ENCODE results near the gene TXLNA. TPM values are rescaled to one million over a fixed set of nuclear protein-coding genes. Genes with fewer than 3 reads are reported as not detected.

Gene TXLNA
- total and polyA plus RNA-seq, 2 experiments from 2014 or later: 15.2 to 52.1 TPM

DNA sequence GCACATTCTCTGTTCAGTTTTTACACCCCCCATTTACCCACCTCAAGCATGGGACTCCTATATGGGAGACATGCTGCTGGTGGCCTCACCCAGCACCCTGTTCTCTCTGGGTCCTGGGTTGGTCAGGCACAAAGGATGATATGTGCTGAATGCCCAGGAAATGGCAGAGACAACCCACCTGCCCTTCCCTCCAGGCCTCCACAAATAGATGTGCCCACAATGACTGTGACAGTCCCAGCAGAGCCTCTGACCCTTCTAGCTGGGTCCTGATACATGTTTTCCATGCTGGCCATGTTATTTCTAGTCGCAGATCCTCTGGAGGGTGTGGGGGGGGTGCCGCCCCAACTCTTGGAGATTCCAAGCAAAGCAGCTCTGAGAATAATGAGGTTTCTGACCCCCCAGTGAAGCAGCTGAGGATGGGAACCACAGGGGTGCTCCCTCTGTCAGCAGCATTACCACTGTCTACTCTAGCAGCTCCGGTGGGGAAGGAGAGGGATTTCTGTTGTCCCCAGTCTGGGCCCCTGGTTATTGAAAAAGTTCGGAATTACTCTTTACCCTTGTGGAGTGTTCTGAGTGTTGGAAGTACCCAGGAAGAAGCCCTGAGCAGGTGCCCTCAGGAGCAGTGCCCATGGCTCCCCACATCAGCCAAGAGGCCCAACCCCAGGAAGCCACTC, 19.7 kb downstream of the TXLNA start (continued):
- TF ChIP-seq, protein P1, sequence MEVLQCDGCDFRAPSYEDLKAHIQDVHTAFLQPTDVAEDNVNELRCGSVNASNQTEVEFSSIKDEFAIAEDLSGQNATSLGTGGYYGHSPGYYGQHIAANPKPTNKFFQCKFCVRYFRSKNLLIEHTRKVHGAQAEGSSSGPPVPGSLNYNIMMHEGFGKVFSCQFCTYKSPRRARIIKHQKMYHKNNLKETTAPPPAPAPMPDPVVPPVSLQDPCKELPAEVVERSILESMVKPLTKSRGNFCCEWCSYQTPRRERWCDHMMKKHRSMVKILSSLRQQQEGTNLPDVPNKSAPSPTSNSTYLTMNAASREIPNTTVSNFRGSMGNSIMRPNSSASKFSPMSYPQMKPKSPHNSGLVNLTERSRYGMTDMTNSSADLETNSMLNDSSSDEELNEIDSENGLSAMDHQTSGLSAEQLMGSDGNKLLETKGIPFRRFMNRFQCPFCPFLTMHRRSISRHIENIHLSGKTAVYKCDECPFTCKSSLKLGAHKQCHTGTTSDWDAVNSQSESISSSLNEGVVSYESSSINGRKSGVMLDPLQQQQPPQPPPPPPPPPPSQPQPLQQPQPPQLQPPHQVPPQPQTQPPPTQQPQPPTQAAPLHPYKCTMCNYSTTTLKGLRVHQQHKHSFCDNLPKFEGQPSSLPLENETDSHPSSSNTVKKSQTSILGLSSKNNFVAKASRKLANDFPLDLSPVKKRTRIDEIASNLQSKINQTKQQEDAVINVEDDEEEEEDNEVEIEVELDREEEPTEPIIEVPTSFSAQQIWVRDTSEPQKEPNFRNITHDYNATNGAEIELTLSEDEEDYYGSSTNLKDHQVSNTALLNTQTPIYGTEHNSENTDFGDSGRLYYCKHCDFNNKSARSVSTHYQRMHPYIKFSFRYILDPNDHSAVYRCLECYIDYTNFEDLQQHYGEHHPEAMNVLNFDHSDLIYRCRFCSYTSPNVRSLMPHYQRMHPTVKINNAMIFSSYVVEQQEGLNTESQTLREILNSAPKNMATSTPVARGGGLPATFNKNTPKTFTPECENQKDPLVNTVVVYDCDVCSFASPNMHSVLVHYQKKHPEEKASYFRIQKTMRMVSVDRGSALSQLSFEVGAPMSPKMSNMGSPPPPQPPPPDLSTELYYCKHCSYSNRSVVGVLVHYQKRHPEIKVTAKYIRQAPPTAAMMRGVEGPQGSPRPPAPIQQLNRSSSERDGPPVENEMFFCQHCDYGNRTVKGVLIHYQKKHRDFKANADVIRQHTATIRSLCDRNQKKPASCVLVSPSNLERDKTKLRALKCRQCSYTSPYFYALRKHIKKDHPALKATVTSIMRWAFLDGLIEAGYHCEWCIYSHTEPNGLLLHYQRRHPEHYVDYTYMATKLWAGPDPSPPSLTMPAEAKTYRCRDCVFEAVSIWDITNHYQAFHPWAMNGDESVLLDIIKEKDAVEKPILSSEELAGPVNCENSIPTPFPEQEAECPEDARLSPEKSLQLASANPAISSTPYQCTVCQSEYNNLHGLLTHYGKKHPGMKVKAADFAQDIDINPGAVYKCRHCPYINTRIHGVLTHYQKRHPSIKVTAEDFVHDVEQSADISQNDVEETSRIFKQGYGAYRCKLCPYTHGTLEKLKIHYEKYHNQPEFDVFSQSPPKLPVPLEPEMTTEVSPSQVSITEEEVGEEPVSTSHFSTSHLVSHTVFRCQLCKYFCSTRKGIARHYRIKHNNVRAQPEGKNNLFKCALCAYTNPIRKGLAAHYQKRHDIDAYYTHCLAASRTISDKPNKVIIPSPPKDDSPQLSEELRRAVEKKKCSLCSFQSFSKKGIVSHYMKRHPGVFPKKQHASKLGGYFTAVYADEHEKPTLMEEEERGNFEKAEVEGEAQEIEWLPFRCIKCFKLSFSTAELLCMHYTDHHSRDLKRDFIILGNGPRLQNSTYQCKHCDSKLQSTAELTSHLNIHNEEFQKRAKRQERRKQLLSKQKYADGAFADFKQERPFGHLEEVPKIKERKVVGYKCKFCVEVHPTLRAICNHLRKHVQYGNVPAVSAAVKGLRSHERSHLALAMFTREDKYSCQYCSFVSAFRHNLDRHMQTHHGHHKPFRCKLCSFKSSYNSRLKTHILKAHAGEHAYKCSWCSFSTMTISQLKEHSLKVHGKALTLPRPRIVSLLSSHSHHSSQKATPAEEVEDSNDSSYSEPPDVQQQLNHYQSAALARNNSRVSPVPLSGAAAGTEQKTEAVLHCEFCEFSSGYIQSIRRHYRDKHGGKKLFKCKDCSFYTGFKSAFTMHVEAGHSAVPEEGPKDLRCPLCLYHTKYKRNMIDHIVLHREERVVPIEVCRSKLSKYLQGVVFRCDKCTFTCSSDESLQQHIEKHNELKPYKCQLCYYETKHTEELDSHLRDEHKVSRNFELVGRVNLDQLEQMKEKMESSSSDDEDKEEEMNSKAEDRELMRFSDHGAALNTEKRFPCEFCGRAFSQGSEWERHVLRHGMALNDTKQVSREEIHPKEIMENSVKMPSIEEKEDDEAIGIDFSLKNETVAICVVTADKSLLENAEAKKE (CRISPR knock-in tag; IDR thresholded peaks at IDR 0.05): no peak

GRCh38 chr1:32199717-32200072, 20.2 kb downstream of the TXLNA start:
- DNase-seq (ENCODE audit: low spot score) (no peak), ATAC-seq (peak; percentile 9)
- Mint-ChIP-seq H3K27me3 (ENCODE audit: insufficient read depth, low read depth, poor library complexity) (peaks cover 38% of the 10 kb centered on the region), H3K27ac (no peak overlapping the region), H3K4me1 (peaks cover 42% of the 10 kb centered on the region), H3K36me3 (ENCODE audit: low read depth) (peaks cover 37% of the 10 kb centered on the region), H3K9me3 (peaks cover 2% of the 10 kb centered on the region; the same call in 2 of the 3 replicates), H3K4me3 (peak overlapping the region; percentile 70)
- Histone ChIP-seq H3F3A (replicated peaks; ENCODE audit: low read depth) (peaks cover 37% of the 10 kb centered on the region; the same call in 1 of the 2 replicates), H3K4me1 (ENCODE audit: insufficient read depth) (peaks cover 30% of the 10 kb centered on the region), H3K27ac (ENCODE audit: low read depth) (no peak overlapping the region), H3K36me3 (ENCODE audit: insufficient read depth) (peaks cover 16% of the 10 kb centered on the region), H3K4me3 (peak overlapping the region; percentile 69), H2AFZ (no peak overlapping the region), H3K9me2 (ENCODE audit: insufficient read depth) (no peaks in the 10 kb centered on the region), H3K79me2 (replicated peaks; ENCODE audit: insufficient read depth) (no peaks in the 10 kb centered on the region), H4K20me1 (replicated peaks; ENCODE audit: insufficient read depth) (peaks cover 4% of the 10 kb centered on the region), H3K27me3 (ENCODE audit: insufficient read depth) (peaks cover 26% of the 10 kb centered on the region), H3K4me2 (peak overlapping the region; percentile 96)
- TF ChIP-seq, protein P1 (CRISPR knock-in tag; IDR thresholded peaks at IDR 0.05): no peak
- TF ChIP-seq EZH2phosphoT487 (IDR thresholded peaks at IDR 0.05; ENCODE audit: unreplicated experiment) (no peak), ETS1 (IDR thresholded peaks at IDR 0.05) (no peak), EZH2 (IDR thresholded peaks at IDR 0.05; ENCODE audit: low read depth, unreplicated experiment) (no peak), CREB1 (CRISPR knock-in tag; IDR thresholded peaks at IDR 0.05; ENCODE audit: low read depth) (no peak), STAT1 (IDR thresholded peaks at IDR 0.05; ENCODE audit: unreplicated experiment) (no peak)

Measured in GM23338 (cell line).